HEK293 (cell line): ENCODE results near the gene CLCN3.

Experiments
- CTCF ChIA-PET: fragments of 350-600 bp; formaldehyde crosslinking; extraction: SDS; loops from one replicate; lab custom pipeline; 2021; ENCODE audit warnings: antibody characterized with exemption; lab: Yijun Ruan, JAX
- POLR2A ChIA-PET: fragments of 300-600 bp; formaldehyde crosslinking; extraction: SDS; loops from one replicate; lab custom pipeline; 2020; ENCODE audit warnings: antibody characterized with exemption, inconsistent platforms; lab: Yijun Ruan, JAX
- H3K27ac ChIP-seq: fragments of 200-500 bp; sonication (Bioruptor generic); 2 replicates; pipeline ENCODE4 v1.5.1; 2014; ENCODE audit warnings: low read depth, low read length, control low read depth, inconsistent platforms; ENCODE audit errors: extremely low read depth
- H3K36me3 ChIP-seq, 2 experiments: fragments of 200-500 bp in 1 of 2; sonication (Bioruptor generic) in 1 of 2; 1 replicate in 1 of 2; 2 replicates in 1 of 2; pipeline ENCODE4 v1.5.1; 2014 to 2017; ENCODE audit warnings: inconsistent platforms in 2 of 2, low read length in 2 of 2; ENCODE audit not compliant: control insufficient read depth in 2 of 2, insufficient read depth in 1 of 2
- H3K4me1 ChIP-seq: fragments of 200-500 bp; sonication (Bioruptor generic); 2 replicates; pipeline ENCODE4 v1.5.1; 2014; ENCODE audit warnings: mild to moderate bottlenecking, low read length, inconsistent platforms; ENCODE audit not compliant: control insufficient read depth, insufficient read depth
- H3K4me3 ChIP-seq: 2 replicates; pipeline ENCODE4 v1.5.1; 2011; ENCODE audit warnings: low read depth, mild to moderate bottlenecking, control low read depth, low read length, moderate library complexity
- H3K9me3 ChIP-seq: fragments of 200-500 bp; sonication (Bioruptor generic); 2 replicates; pipeline ENCODE4 v1.5.1; 2014; ENCODE audit warnings: low read depth, low read length, inconsistent platforms; ENCODE audit not compliant: control insufficient read depth, insufficient read depth
- EGR2 ChIP-seq: fragments of 450-650 bp; formaldehyde crosslinking; IDR thresholded peaks from 2 replicates; pipeline ENCODE4 v1.5.1; 2016; ENCODE audit warnings: low read depth, missing biosample characterization, missing genetic modification characterization
- GFI1B ChIP-seq: fragments of 450-650 bp; formaldehyde crosslinking; IDR thresholded peaks from 2 replicates; pipeline ENCODE4 v1.5.1; 2016; ENCODE audit warnings: missing biosample characterization, missing genetic modification characterization
- GLIS1 ChIP-seq: fragments of 450-650 bp; formaldehyde crosslinking; IDR thresholded peaks from 2 replicates; pipeline ENCODE4 v1.5.1; 2016; ENCODE audit warnings: missing biosample characterization, missing genetic modification characterization
- MZF1 ChIP-seq: fragments of 450-650 bp; formaldehyde crosslinking; IDR thresholded peaks from 2 replicates; pipeline ENCODE4 v1.5.1; 2017; ENCODE audit warnings: missing biosample characterization, missing genetic modification characterization, borderline replicate concordance
- OVOL3 ChIP-seq: fragments of 450-650 bp; formaldehyde crosslinking; IDR thresholded peaks from 2 replicates; pipeline ENCODE4 v1.5.1; 2016; ENCODE audit warnings: missing biosample characterization, missing genetic modification characterization
- SETDB1 ChIP-seq: IDR thresholded peaks from one replicate; pipeline ENCODE4 v1.6.1; 2017; ENCODE audit warnings: mild to moderate bottlenecking, low read length, moderate library complexity, mixed read lengths; ENCODE audit not compliant: insufficient read length
- YY1 ChIP-seq: fragments of 450-650 bp; formaldehyde crosslinking; IDR thresholded peaks from 2 replicates; pipeline ENCODE4 v1.5.1; 2018; ENCODE audit warnings: missing biosample characterization, missing genetic modification characterization
- YY2 ChIP-seq: fragments of 450-650 bp; formaldehyde crosslinking; IDR thresholded peaks from 2 replicates; pipeline ENCODE4 v1.5.1; 2016; ENCODE audit warnings: missing biosample characterization, missing genetic modification characterization
- ZBTB17 ChIP-seq: fragments of 450-650 bp; formaldehyde crosslinking; IDR thresholded peaks from 2 replicates; pipeline ENCODE4 v1.5.1; 2016; ENCODE audit warnings: missing biosample characterization, missing genetic modification characterization
- ZBTB20 ChIP-seq: fragments of 450-650 bp; formaldehyde crosslinking; IDR thresholded peaks from 2 replicates; pipeline ENCODE4 v1.5.1; 2016; ENCODE audit warnings: missing biosample characterization, missing genetic modification characterization
- ZBTB48 ChIP-seq: fragments of 450-650 bp; formaldehyde crosslinking; IDR thresholded peaks from 2 replicates; pipeline ENCODE4 v1.5.1; 2016; ENCODE audit warnings: missing biosample characterization, missing genetic modification characterization
- ZEB2 ChIP-seq: fragments of 450-650 bp; formaldehyde crosslinking; IDR thresholded peaks from 2 replicates; pipeline ENCODE4 v1.5.1; 2016; ENCODE audit warnings: missing biosample characterization, missing genetic modification characterization
- ZNF112 ChIP-seq: fragments of 450-650 bp; formaldehyde crosslinking; IDR thresholded peaks from 2 replicates; pipeline ENCODE4 v1.5.0; 2017; ENCODE audit warnings: missing biosample characterization, missing genetic modification characterization
- ZNF114 ChIP-seq: fragments of 450-650 bp; formaldehyde crosslinking; IDR thresholded peaks from 2 replicates; pipeline ENCODE4 v1.5.0; 2017; ENCODE audit warnings: missing biosample characterization, missing genetic modification characterization
- ZNF140 ChIP-seq: fragments of 450-650 bp; formaldehyde crosslinking; IDR thresholded peaks from 2 replicates; pipeline ENCODE4 v1.5.1; 2016; ENCODE audit warnings: missing biosample characterization, missing genetic modification characterization
- ZNF211 ChIP-seq: fragments of 450-650 bp; formaldehyde crosslinking; IDR thresholded peaks from 2 replicates; pipeline ENCODE4 v1.5.1; 2016; ENCODE audit warnings: low read depth, missing biosample characterization, missing genetic modification characterization
- ZNF214 ChIP-seq: fragments of 450-650 bp; formaldehyde crosslinking; IDR thresholded peaks from 2 replicates; pipeline ENCODE4 v1.5.1; 2017; ENCODE audit warnings: missing biosample characterization, mild to moderate bottlenecking, missing genetic modification characterization, borderline replicate concordance
- ZNF335 ChIP-seq: fragments of 450-650 bp; formaldehyde crosslinking; conservative IDR thresholded peaks from 2 replicates; pipeline ENCODE4 v1.5.1; 2016; ENCODE audit warnings: missing biosample characterization, missing genetic modification characterization
- ZNF350 ChIP-seq: fragments of 450-650 bp; formaldehyde crosslinking; IDR thresholded peaks from 2 replicates; pipeline ENCODE4 v1.5.0; 2017; ENCODE audit warnings: missing biosample characterization, mild to moderate bottlenecking, missing genetic modification characterization
- ZNF366 ChIP-seq: fragments of 450-650 bp; formaldehyde crosslinking; conservative IDR thresholded peaks from 2 replicates; pipeline ENCODE4 v1.5.1; 2016; ENCODE audit warnings: missing biosample characterization, missing genetic modification characterization
- ZNF416 ChIP-seq: fragments of 450-650 bp; formaldehyde crosslinking; IDR thresholded peaks from 2 replicates; pipeline ENCODE4 v1.5.1; 2016; ENCODE audit warnings: missing biosample characterization, missing genetic modification characterization
- ZNF530 ChIP-seq: fragments of 450-650 bp; formaldehyde crosslinking; IDR thresholded peaks from 2 replicates; pipeline ENCODE4 v1.5.1; 2016; ENCODE audit warnings: low read depth, missing biosample characterization, missing genetic modification characterization
- ZNF621 ChIP-seq: fragments of 450-650 bp; formaldehyde crosslinking; IDR thresholded peaks from 2 replicates; pipeline ENCODE4 v1.5.1; 2017; ENCODE audit warnings: missing biosample characterization, missing genetic modification characterization
- ZNF629 ChIP-seq: fragments of 450-650 bp; formaldehyde crosslinking; IDR thresholded peaks from 2 replicates; pipeline ENCODE4 v1.5.1; 2017; ENCODE audit warnings: missing biosample characterization, missing genetic modification characterization
- ZNF707 ChIP-seq: fragments of 450-650 bp; formaldehyde crosslinking; IDR thresholded peaks from 2 replicates; pipeline ENCODE4 v1.5.1; 2016; ENCODE audit warnings: missing biosample characterization, missing genetic modification characterization
- ZNF768 ChIP-seq: fragments of 450-650 bp; formaldehyde crosslinking; IDR thresholded peaks from 2 replicates; pipeline ENCODE4 v1.5.1; 2018; ENCODE audit warnings: missing biosample characterization, mild to moderate bottlenecking, missing genetic modification characterization
- ZSCAN18 ChIP-seq: fragments of 450-650 bp; formaldehyde crosslinking; IDR thresholded peaks from 2 replicates; pipeline ENCODE4 v1.5.1; 2016; ENCODE audit warnings: missing biosample characterization, missing genetic modification characterization
- TF ChIP-seq, protein P1 (sequence below): fragments of 450-650 bp; formaldehyde crosslinking; IDR thresholded peaks from 2 replicates; pipeline ENCODE4 v1.5.1; 2016; ENCODE audit warnings: missing biosample characterization, missing genetic modification characterization
- TF ChIP-seq, protein P2 (sequence below): fragments of 450-650 bp; formaldehyde crosslinking; IDR thresholded peaks from 2 replicates; pipeline ENCODE4 v1.5.1; 2016; ENCODE audit warnings: missing biosample characterization, missing genetic modification characterization
- TF ChIP-seq, protein P3 (sequence below): fragments of 450-650 bp; formaldehyde crosslinking; IDR thresholded peaks from 2 replicates; pipeline ENCODE4 v1.5.1; 2016; ENCODE audit warnings: missing biosample characterization, missing genetic modification characterization

The CLCN3 gene

DNA sequence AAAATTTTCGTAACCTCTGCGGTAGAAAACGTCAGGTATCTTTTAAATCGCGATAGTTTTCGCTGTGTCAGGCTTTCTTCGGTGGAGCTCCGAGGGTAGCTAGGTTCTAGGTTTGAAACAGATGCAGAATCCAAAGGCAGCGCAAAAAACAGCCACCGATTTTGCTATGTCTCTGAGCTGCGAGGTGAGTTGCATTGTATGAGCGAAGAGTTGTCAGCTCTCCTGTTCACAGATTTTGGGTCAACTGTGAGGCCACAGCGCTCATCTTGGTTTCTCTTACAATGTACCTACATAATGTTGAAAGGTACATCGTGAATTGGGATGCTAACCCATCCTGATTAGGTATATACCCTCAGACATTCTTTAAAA is 486 bp downstream of the CLCN3 start:
- Histone ChIP-seq H3K4me1 (no peaks in the 10 kb centered on the region), H3K27ac (peak overlapping the region; percentile 50), H3K9me3 (no peaks in the 10 kb centered on the region), H3K4me3 (peak overlapping the region; percentile 63), H3K36me3 (no peaks in the 10 kb centered on the region)
- ChIA-PET CTCF (no interaction called here), POLR2A (interaction anchor here (0.6 to 2.3 kb wide), 4 partner anchors 8 to 137 kb away, joined by 3 to 11 read pairs (median 4); partner anchors contain the start of gene HPF1)
- TF ChIP-seq, protein P1, sequence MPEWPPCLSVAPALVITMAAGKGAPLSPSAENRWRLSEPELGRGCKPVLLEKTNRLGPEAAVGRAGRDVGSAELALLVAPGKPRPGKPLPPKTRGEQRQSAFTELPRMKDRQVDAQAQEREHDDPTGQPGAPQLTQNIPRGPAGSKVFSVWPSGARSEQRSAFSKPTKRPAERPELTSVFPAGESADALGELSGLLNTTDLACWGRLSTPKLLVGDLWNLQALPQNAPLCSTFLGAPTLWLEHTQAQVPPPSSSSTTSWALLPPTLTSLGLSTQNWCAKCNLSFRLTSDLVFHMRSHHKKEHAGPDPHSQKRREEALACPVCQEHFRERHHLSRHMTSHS (tag by site-specific recombination): no peak
- peak; percentile 57 for TF ChIP-seq ZNF335 (tag by site-specific recombination)
- TF ChIP-seq EGR2 (tag by site-specific recombination): no peak
- 0 out of 2 replicates have a peak, but pooled peaks have one; percentile 24 for TF ChIP-seq ZNF768 (tag by site-specific recombination)
- TF ChIP-seq, protein P2, sequence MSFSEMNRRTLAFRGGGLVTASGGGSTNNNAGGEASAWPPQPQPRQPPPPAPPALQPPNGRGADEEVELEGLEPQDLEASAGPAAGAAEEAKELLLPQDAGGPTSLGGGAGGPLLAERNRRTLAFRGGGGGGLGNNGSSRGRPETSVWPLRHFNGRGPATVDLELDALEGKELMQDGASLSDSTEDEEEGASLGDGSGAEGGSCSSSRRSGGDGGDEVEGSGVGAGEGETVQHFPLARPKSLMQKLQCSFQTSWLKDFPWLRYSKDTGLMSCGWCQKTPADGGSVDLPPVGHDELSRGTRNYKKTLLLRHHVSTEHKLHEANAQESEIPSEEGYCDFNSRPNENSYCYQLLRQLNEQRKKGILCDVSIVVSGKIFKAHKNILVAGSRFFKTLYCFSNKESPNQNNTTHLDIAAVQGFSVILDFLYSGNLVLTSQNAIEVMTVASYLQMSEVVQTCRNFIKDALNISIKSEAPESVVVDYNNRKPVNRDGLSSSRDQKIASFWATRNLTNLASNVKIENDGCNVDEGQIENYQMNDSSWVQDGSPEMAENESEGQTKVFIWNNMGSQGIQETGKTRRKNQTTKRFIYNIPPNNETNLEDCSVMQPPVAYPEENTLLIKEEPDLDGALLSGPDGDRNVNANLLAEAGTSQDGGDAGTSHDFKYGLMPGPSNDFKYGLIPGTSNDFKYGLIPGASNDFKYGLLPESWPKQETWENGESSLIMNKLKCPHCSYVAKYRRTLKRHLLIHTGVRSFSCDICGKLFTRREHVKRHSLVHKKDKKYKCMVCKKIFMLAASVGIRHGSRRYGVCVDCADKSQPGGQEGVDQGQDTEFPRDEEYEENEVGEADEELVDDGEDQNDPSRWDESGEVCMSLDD: no peak
- TF ChIP-seq ZSCAN18 (tag by site-specific recombination): no peak

DNA sequence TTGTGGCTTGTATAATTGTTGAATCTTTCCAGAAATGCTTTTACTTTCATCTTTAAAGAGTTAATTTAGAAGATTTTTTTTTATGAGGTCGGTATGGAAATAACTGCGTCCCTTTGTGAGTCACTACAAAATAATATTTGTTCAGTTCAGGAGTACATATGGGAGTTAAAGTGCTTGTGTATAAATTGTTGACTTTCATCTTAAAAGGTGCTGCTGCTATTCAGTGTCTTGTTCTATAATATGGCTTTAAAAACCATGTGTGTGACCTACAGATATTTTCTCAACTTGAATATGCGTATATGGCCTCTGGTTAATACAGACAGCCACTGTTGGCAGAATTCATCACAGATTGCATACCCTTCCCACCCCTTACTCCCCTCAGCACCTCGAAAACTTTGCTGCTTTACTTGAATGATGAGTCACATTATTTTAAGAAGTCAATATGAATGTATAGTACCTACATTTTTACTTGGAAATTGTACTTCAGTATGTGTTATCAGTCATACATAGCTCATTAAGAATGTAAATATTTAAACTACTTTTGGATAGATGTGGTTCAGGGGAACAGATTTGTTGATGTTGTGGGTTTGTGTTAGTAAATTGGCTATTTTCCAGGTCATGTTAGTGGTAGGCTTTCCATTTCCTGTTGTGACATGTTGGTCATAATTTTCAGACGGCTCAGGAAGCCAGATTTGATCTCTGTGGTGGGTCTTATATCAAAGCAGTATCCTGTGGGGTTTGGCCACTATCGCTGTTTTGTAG is 1.5 kb downstream of the CLCN3 start:
- Histone ChIP-seq H3K4me3 (peak overlapping the region; percentile 63), H3K9me3 (no peaks in the 10 kb centered on the region), H3K36me3 (no peaks in the 10 kb centered on the region), H3K27ac (no peak overlapping the region), H3K4me1 (no peaks in the 10 kb centered on the region)
- POLR2A ChIA-PET: interaction anchor here (1.0 kb wide), 1 partner anchor 9 kb away, joined by 3 read pairs; no protein-coding TSS in a partner anchor
- CTCF ChIA-PET: no interaction called here
- TF ChIP-seq YY1 (tag by site-specific recombination) (no peak), ZEB2 (0 out of 2 replicates have a peak, but pooled peaks have one; percentile 44), MZF1 (tag by site-specific recombination) (no peak), ZNF350 (tag by site-specific recombination) (no peak), ZNF114 (tag by site-specific recombination) (no peak), ZNF530 (tag by site-specific recombination) (no peak), ZNF214 (tag by site-specific recombination) (no peak), ZNF416 (tag by site-specific recombination) (no peak), ZBTB17 (tag by site-specific recombination) (peak; percentile 54), ZBTB48 (tag by site-specific recombination) (no peak), GFI1B (peak; percentile 92), OVOL3 (tag by site-specific recombination) (no peak), ZNF112 (tag by site-specific recombination) (no peak), ZNF366 (0 out of 2 replicates have a peak, but pooled peaks have one; percentile 47), ZBTB20 (0 out of 2 replicates have a peak, but pooled peaks have one; percentile 15), ZNF211 (no peak), ZNF140 (tag by site-specific recombination) (no peak), GLIS1 (tag by site-specific recombination) (peak; percentile 13; the same call in 1 of the 2 replicates), ZNF707 (no peak), SETDB1 (no peak), ZNF629 (tag by site-specific recombination) (0 out of 2 replicates have a peak, but pooled peaks have one; percentile 34), YY2 (no peak), ZNF621 (tag by site-specific recombination) (no peak)
- TF ChIP-seq, protein P3, sequence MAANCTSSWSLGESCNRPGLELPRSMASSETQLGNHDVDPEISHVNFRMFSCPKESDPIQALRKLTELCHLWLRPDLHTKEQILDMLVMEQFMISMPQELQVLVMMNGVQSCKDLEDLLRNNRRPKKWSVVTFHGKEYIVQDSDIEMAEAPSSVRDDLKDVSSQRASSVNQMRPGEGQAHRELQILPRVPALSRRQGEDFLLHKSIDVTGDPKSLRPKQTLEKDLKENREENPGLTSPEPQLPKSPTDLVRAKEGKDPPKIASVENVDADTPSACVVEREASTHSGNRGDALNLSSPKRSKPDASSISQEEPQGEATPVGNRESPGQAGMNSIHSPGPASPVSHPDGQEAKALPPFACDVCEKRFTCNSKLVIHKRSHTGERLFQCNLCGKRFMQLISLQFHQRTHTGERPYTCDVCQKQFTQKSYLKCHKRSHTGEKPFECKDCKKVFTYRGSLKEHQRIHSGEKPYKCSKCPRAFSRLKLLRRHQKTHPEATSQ (tag by site-specific recombination): no peak
